ENCODE measurements around the gene MALT1.

MALT1 gene

DNA sequence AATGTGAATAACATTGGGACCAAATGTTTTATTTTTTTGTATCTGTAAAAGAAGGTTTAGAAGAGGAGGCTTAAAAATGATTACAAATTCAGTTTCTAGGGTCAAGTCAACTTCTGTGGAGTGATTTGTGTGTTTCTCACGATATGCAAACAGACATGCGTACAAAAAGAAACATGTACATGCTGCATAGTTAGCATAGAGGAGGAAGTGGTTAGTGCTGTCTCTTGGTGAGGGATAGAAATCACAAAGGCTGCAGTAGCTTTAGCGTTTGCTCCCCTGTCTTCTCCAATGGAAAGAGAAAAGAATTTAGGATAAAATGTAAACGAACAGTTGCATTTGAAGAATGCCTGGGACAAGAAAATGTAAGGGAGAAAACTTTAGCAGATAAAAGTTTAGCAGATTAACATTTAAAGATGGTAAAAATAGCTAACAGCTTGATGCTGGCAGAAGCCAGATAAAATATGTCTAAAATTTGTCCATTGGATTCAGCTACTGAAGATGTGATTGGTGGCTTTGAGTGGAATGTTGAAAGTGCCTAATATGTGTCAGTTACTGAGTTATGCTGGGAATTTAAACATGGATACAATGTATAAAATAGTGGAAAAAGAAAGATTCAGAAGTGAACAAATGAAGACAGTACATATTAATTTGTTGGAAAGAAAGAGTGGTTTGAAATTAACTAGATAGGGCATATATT is 44.9 kb downstream of the MALT1 start:
- Histone ChIP-seq H3K4me3 (ENCODE audit: low read length) (no peak overlapping the region), H3K4me1 (ENCODE audit: control insufficient read depth, insufficient read depth, low read length) (no peaks in the 10 kb centered on the region), H3K9ac (ENCODE audit: low read length) (no peak overlapping the region), H3K9me3 (ENCODE audit: control insufficient read depth, low read length) (no peaks in the 10 kb centered on the region), H3K36me3 (ENCODE audit: control insufficient read depth, insufficient read depth, low read length, severe bottlenecking) (peaks cover 57% of the 10 kb centered on the region), H3K27me3 (replicated peaks; ENCODE audit: control insufficient read depth, insufficient read depth, low read length) (no peaks in the 10 kb centered on the region)
- DNase-seq (ENCODE audit: low read depth), result no peak

DNA sequence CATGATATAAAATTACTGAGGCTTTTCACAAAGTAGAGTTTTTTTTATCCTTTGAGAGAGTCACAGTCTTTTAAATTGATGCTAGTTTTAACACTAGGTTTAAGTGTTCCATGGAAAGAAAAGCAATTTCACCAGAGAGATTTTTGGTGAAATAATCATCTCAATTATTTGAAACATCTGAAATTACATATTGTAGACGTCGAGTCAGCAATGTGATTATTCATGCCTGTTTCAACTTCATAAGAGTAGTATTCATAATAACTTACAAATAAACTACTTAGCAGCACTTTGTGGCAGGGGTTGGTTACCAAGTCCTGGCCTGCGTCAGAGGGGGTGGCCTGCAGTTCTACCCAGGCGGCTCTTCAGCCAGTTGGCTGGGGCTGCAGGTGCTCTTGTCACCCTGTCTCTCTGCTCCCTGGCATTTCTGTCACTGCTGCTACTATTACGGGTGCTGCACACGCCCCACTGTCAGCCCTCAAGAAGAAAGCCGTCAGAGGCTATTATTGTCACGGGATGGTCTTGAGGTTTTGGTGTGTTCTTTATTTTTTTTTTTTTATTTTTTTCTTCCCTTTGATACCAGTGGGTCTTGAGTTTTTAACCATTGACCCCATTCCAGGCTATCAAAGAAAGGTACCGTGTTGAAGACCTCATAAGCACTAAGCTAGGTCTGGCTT is 50.4 kb downstream of the MALT1 start:
- peak; percentile 32 for DNase-seq (ENCODE audit: low read depth)

DNA sequence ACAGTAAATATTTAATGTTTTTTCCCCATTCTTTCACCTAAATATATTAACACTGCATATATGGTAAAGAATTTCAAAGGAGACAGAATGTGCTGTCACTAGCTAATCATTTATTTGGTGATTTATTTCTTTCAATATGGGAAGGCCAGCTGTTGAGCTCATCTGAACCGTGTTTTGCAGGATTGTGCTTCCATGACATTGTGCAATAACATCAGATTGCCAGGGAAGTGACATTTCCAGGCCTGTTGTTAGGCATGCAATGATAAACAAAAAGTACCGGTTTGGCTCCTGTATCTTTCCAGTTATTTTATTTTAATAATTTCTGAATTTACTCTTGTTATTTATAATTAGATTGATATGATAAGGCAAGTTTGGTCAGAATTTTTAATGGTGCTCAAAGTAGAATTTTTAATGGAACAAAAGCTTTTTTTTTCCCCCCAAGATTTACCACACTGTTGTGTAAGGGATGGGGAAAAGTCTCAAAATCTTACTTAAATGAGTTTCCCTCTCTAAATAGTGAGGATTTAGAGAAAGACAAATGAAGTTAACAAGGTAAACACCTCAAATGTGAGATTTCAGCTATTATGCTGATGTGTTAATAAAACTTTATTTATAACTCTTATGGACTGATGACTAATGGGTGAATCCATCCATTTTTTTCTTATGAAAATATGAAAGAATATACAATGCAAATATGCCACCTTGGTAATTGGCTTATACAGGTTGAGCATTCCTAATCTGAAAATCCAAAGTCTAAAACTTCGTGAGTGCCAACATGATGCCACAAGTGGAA is 52.7 kb downstream of the MALT1 start:
- DNase-seq (ENCODE audit: low read depth), result peak; percentile 29
- no peaks in the 10 kb centered on the region for H3K9me3 ChIP-seq (ENCODE audit: control insufficient read depth, low read length)
- H3K36me3 ChIP-seq (ENCODE audit: control insufficient read depth, insufficient read depth, low read length, severe bottlenecking), result peaks cover 30% of the 10 kb centered on the region

More for the DNA sequence above, 50.4 kb downstream of the MALT1 start:
- H3K4me1 ChIP-seq (ENCODE audit: control insufficient read depth, insufficient read depth, low read length), result peaks cover 9% of the 10 kb centered on the region
- no peaks in the 10 kb centered on the region for H3K9me3 ChIP-seq (ENCODE audit: control insufficient read depth, low read length)
- H3K9ac ChIP-seq (ENCODE audit: low read length), result no peak overlapping the region
- no peak overlapping the region for H3K4me3 ChIP-seq (ENCODE audit: low read length)
- H3K27me3 ChIP-seq (replicated peaks; ENCODE audit: control insufficient read depth, insufficient read depth, low read length), result no peaks in the 10 kb centered on the region
- peaks cover 40% of the 10 kb centered on the region for H3K36me3 ChIP-seq (ENCODE audit: control insufficient read depth, insufficient read depth, low read length, severe bottlenecking)

DNA sequence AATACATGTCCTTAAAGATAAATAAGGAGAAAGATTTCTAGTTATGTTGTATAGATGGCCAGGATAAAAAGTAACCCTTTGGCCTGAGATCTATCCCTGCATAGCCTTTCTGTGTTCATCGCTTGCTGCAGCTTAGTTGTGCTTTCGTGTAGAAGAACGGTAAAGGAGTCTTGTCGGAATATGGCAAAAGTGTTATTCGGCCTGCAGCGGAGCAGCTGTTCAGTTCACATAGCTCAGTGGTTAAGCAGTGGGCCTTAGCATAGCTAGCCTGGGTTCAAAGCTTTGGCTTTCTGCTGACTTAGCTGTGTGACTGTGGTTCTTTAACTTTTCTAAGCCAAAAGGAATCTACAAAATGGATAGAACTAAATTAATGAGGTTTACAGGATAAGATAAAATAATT is 55.4 kb downstream of the MALT1 start:
- Histone ChIP-seq H3K9me3 (ENCODE audit: control insufficient read depth, low read length) (no peaks in the 10 kb centered on the region), H3K27me3 (replicated peaks; ENCODE audit: control insufficient read depth, insufficient read depth, low read length) (no peaks in the 10 kb centered on the region), H3K4me3 (ENCODE audit: low read length) (no peak overlapping the region), H3K4me1 (ENCODE audit: control insufficient read depth, insufficient read depth, low read length) (peaks cover 9% of the 10 kb centered on the region), H3K9ac (ENCODE audit: low read length) (no peak overlapping the region), H3K36me3 (ENCODE audit: control insufficient read depth, insufficient read depth, low read length, severe bottlenecking) (peaks cover 31% of the 10 kb centered on the region)
- DNase-seq (ENCODE audit: low read depth), result no peak

More for the DNA sequence above, 52.7 kb downstream of the MALT1 start:
- peaks cover 9% of the 10 kb centered on the region for H3K4me1 ChIP-seq (ENCODE audit: control insufficient read depth, insufficient read depth, low read length)
- H3K4me3 ChIP-seq (ENCODE audit: low read length), result no peak overlapping the region
- no peak overlapping the region for H3K9ac ChIP-seq (ENCODE audit: low read length)
- no peaks in the 10 kb centered on the region for H3K27me3 ChIP-seq (replicated peaks; ENCODE audit: control insufficient read depth, insufficient read depth, low read length)

DNA sequence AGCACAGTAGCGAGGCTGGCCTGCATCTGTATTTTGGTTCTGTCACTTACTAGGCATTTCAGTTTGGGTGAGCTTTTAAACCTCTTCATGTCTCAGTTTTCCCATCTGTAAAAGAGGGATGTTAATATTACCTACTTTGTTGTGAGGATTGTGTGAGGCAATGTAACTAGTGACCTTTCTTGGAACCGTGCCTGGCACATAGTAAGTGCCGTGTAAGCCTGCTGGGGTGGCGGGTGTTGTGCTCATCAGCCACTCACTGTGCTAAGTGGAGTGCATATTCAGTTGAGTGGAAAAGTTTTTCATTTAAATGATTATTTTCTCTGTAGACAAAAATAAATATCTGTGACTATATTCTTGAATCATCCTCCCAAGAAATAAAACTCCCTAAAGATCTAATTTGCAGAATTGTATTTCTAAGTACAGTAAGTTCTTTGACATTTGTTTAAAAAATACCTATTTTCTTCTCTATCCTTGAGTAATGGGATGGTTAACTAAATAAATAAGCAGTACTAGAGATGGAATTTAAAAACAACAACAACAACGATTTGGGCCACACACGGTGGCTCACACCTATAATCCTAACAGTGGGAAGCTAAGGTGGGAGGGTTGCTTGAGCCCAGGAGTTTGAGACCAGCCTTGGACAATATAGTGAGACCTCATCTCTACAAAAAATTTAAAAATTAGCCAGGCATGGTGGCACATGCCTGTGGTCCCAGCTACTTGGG is 56.7 kb downstream of the MALT1 start:
- no peak for DNase-seq (ENCODE audit: low read depth)
- Histone ChIP-seq H3K27me3 (replicated peaks; ENCODE audit: control insufficient read depth, insufficient read depth, low read length) (no peaks in the 10 kb centered on the region), H3K9me3 (ENCODE audit: control insufficient read depth, low read length) (no peaks in the 10 kb centered on the region), H3K4me3 (ENCODE audit: low read length) (no peak overlapping the region), H3K36me3 (ENCODE audit: control insufficient read depth, insufficient read depth, low read length, severe bottlenecking) (peaks cover 31% of the 10 kb centered on the region), H3K9ac (ENCODE audit: low read length) (no peak overlapping the region), H3K4me1 (ENCODE audit: control insufficient read depth, insufficient read depth, low read length) (peaks cover 9% of the 10 kb centered on the region)

DNA sequence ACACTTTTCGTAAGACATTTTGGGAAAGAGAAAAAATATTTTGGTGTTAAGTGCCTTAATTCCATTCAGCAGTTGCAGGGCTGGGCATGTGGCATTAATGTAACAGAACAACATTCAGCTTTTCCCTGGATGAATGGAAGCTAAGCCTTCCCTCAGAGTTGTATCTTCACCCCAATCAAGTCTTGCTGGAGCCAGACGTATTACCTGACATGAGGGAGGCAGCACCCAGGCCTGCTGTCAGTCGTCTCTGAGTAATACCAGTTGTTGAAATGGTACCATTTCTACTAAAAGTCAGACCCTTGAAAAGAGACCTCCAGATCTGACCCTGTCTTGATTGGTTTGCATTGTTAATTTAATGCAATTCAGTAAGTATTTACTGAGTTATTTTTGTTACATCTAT is 57.5 kb downstream of the MALT1 start:
- Histone ChIP-seq H3K9ac (ENCODE audit: low read length) (no peak overlapping the region), H3K27me3 (replicated peaks; ENCODE audit: control insufficient read depth, insufficient read depth, low read length) (no peaks in the 10 kb centered on the region), H3K9me3 (ENCODE audit: control insufficient read depth, low read length) (no peaks in the 10 kb centered on the region), H3K4me1 (ENCODE audit: control insufficient read depth, insufficient read depth, low read length) (peaks cover 6% of the 10 kb centered on the region), H3K36me3 (ENCODE audit: control insufficient read depth, insufficient read depth, low read length, severe bottlenecking) (peaks cover 32% of the 10 kb centered on the region), H3K4me3 (ENCODE audit: low read length) (no peak overlapping the region)
- no peak for DNase-seq (ENCODE audit: low read depth)

DNA sequence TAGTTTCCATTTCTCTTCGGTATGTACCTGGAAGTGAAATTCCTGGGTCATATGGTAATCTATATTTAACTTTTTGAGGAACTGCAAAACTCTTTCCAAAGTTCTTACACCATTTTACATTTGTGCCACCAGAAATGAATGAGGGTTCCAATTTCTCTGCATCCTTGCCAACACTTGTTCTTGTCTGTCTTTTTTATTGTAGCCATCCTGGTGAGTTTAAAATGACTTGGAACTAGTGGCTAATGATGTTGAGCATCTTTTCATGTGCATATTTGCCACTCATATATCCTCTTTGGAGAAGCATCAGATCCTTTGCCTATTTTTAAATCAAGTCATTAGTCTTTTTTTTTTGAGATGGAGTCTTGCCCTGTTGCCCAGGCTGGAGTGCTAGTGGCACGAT is 59.4 kb downstream of the MALT1 start:
- Histone ChIP-seq H3K4me1 (ENCODE audit: control insufficient read depth, insufficient read depth, low read length) (no peaks in the 10 kb centered on the region), H3K4me3 (ENCODE audit: low read length) (no peak overlapping the region), H3K9ac (ENCODE audit: low read length) (no peak overlapping the region), H3K27me3 (replicated peaks; ENCODE audit: control insufficient read depth, insufficient read depth, low read length) (no peaks in the 10 kb centered on the region), H3K9me3 (ENCODE audit: control insufficient read depth, low read length) (no peaks in the 10 kb centered on the region), H3K36me3 (ENCODE audit: control insufficient read depth, insufficient read depth, low read length, severe bottlenecking) (peaks cover 46% of the 10 kb centered on the region)
- no peak for DNase-seq (ENCODE audit: low read depth)

DNA sequence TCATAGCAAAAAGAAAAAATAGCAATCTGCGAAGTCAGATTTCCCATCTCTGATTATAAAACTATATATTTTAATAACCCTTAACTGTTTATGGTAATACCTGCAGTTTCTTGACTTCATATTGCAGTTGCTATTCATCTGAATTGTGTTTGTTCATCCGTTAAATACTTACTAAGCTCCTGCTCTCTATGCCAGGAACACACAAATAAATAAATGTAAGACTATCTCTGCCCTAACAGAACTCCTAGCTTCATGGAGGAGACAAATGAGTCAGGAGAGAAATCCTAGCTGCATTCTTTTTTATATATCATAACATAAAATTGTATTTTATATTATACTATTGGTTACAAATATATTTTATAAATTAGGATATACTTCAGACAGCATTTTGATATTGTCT is 61.2 kb downstream of the MALT1 start:
- H3K9me3 ChIP-seq (ENCODE audit: control insufficient read depth, low read length), result no peaks in the 10 kb centered on the region
- H3K4me1 ChIP-seq (ENCODE audit: control insufficient read depth, insufficient read depth, low read length), result no peaks in the 10 kb centered on the region
- H3K4me3 ChIP-seq (ENCODE audit: low read length), result no peak overlapping the region
- H3K27me3 ChIP-seq (replicated peaks; ENCODE audit: control insufficient read depth, insufficient read depth, low read length), result no peaks in the 10 kb centered on the region
- peaks cover 57% of the 10 kb centered on the region for H3K36me3 ChIP-seq (ENCODE audit: control insufficient read depth, insufficient read depth, low read length, severe bottlenecking)
- DNase-seq (ENCODE audit: low read depth), result no peak
- H3K9ac ChIP-seq (ENCODE audit: low read length), result no peak overlapping the region

DNA sequence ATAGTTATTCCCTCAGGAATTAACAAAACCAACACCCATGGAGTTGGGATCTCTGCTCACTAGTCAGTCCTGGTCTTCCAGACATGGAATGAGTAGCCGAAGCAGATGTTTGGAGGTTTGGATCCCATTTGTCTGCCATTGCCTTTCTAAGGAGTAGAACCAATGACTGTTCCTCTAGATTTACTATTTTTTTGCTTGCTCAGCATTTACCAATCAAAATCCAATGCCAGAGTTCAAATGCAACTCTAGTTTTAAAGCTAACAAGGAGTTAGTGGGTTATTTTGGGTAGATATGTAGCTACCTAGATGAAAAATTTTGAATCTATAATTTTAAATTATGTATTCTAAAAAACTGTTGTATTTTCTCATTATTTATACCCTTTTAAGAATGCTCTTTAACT is 62.6 kb downstream of the MALT1 start:
- no peak for DNase-seq (ENCODE audit: low read depth)
- Histone ChIP-seq H3K4me3 (ENCODE audit: low read length) (no peak overlapping the region), H3K9me3 (ENCODE audit: control insufficient read depth, low read length) (no peaks in the 10 kb centered on the region), H3K9ac (ENCODE audit: low read length) (no peak overlapping the region), H3K36me3 (ENCODE audit: control insufficient read depth, insufficient read depth, low read length, severe bottlenecking) (peaks cover 66% of the 10 kb centered on the region), H3K27me3 (replicated peaks; ENCODE audit: control insufficient read depth, insufficient read depth, low read length) (no peaks in the 10 kb centered on the region), H3K4me1 (ENCODE audit: control insufficient read depth, insufficient read depth, low read length) (no peaks in the 10 kb centered on the region)

DNA sequence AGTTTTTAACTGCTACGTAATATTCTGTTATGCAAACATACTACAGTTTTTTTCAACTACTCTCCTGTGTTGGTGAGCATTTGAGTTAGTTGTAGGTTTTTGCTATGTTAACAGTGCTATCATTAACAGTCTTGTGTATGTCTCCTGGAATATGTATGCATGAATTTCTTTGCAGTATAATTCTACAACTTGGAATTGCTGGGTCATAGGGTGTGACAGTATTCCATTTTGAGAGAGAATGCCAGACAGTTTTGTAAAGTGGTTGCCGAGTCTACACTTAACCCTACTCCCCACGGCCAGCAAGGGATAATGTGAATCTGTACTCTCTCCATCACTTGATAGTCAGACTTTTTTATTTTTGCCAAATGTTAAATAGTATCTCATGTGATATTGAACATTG is 67.1 kb downstream of the MALT1 start:
- Histone ChIP-seq H3K9me3 (ENCODE audit: control insufficient read depth, low read length) (no peaks in the 10 kb centered on the region), H3K4me1 (ENCODE audit: control insufficient read depth, insufficient read depth, low read length) (no peaks in the 10 kb centered on the region), H3K36me3 (ENCODE audit: control insufficient read depth, insufficient read depth, low read length, severe bottlenecking) (peaks cover 83% of the 10 kb centered on the region), H3K9ac (ENCODE audit: low read length) (no peak overlapping the region), H3K27me3 (replicated peaks; ENCODE audit: control insufficient read depth, insufficient read depth, low read length) (no peaks in the 10 kb centered on the region), H3K4me3 (ENCODE audit: low read length) (no peak overlapping the region)
- DNase-seq (ENCODE audit: low read depth), result no peak

DNA sequence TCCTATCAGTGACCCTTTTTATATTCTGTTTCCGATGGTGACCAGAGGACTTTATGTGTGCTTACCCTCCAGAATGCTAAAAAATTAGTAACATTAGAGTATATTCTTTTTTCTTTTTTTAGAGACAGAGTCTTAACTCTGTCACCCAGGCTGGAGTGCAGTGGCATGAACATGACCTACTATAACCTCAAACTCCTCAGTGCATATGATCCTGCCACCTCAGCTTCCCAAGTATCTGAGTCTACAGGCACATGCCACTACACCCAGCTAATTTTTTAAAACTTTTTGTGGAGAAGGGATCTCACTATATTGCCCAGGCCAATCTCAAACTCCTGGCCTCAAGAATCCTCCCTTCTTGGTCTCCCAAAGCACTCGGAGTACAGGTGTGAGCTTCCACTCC is 74.6 kb downstream of the MALT1 start:
- peaks cover 16% of the 10 kb centered on the region for H3K9me3 ChIP-seq (ENCODE audit: control insufficient read depth, low read length)
- H3K9ac ChIP-seq (ENCODE audit: low read length), result no peak overlapping the region
- H3K4me1 ChIP-seq (ENCODE audit: control insufficient read depth, insufficient read depth, low read length), result no peaks in the 10 kb centered on the region
- no peak overlapping the region for H3K4me3 ChIP-seq (ENCODE audit: low read length)
- DNase-seq (ENCODE audit: low read depth), result no peak
- H3K27me3 ChIP-seq (replicated peaks; ENCODE audit: control insufficient read depth, insufficient read depth, low read length), result no peaks in the 10 kb centered on the region
- H3K36me3 ChIP-seq (ENCODE audit: control insufficient read depth, insufficient read depth, low read length, severe bottlenecking), result peaks cover 87% of the 10 kb centered on the region

All from adipocyte (in vitro differentiated cells).